Measurements from ENCODE around the gene SMIM8. TPM values are rescaled to one million over a fixed set of nuclear protein-coding genes. Genes with fewer than 3 reads are reported as not detected.

Gene SMIM8
- total RNA-seq, 6 experiments from 2014 or later: 2.8 to 5.9 (median 4.3) TPM

DNA sequence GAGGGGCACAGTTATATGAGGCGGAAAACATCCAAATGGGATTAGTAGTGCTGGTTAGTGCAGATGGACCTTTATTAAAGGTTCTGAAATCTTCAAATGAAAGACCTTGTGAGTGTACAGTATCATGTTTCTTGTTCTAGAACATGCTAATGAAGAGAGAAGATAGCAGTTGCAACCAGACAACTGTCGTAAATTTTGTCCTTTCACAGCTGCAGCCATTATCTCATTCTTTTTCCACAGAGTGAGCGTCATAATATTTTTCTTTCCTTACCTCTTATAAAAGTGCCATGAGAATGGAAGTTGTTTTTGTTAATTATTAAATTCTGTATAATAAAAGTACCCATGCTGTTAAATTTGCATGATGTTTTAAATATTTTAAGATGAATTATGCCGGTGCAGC lies 17.8 kb downstream of the SMIM8 start:
- no peaks in the 10 kb centered on the region for H3K36me3 ChIP-seq
- DNase-seq (no peak), ATAC-seq (no peak)
- TF ChIP-seq CTCF (IDR thresholded peaks at IDR 0.05) (no peak), POLR2A (IDR thresholded peaks at IDR 0.05) (no peak)
- no peak overlapping the region for H3K4me3 ChIP-seq
- H3K4me1 ChIP-seq: peaks cover 0 to 9% (median 0%) of the 10 kb centered on the region in 4 donors
- 90% methylated on average over 4 of the region's 4 CpGs for WGBS (ENCODE audit: insufficient coverage, low coverage, low lambda C conversion rate, missing lambda C conversion rate)
- no peaks in the 10 kb centered on the region for H3K27me3 ChIP-seq
- H3K27ac ChIP-seq: no peak overlapping the region
- H3K9me3 ChIP-seq: no peaks in the 10 kb centered on the region
- intact Hi-C loops (cut with DNase I): no loop called here

GRCh38 chr6:87341158-87341557 lies 18.8 kb downstream of the SMIM8 start:
- WGBS (ENCODE audit: insufficient coverage, low coverage, low lambda C conversion rate, missing lambda C conversion rate): 33% methylated on average over 2 of the region's 2 CpGs
- intact Hi-C loops (cut with DNase I): no loop called here
- H3K27ac ChIP-seq: no peak overlapping the region
- H3K36me3 ChIP-seq: no peaks in the 10 kb centered on the region
- TF ChIP-seq CTCF (IDR thresholded peaks at IDR 0.05) (no peak), POLR2A (IDR thresholded peaks at IDR 0.05) (no peak)
- H3K4me3 ChIP-seq: no peak overlapping the region
- H3K9me3 ChIP-seq: no peaks in the 10 kb centered on the region
- DNase-seq: no peak
- ATAC-seq: peak; percentile 27 to 70 (median 38)
- H3K4me1 ChIP-seq: peaks cover 0 to 9% (median 0%) of the 10 kb centered on the region in 4 donors
- H3K27me3 ChIP-seq: no peaks in the 10 kb centered on the region

DNA sequence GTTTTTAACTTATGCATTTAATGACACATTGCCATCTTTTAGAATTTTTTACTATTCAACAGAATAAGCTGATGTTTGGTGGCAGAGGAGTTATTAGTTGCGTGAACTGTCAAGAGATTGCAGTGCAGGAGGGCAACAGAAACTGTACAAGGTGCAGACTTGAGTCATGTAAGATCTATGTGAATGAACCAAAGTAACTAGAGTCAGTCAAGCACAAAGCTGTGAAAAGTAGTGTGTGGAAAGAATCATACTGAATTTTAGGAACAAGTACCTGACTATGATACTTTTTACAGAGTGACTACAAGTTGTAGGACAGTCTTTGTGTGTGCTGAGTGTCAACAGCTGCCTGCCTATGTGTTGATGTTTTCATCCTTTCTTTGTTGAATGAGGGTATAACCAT lies 19.5 kb downstream of the SMIM8 start:
- Histone ChIP-seq H3K27ac (no peak overlapping the region), H3K4me1 (peaks cover 0 to 9% (median 0%) of the 10 kb centered on the region in 4 donors), H3K9me3 (no peaks in the 10 kb centered on the region), H3K27me3 (no peaks in the 10 kb centered on the region), H3K4me3 (no peak overlapping the region), H3K36me3 (no peaks in the 10 kb centered on the region)
- WGBS (ENCODE audit: insufficient coverage, low coverage, low lambda C conversion rate, missing lambda C conversion rate): 92% methylated on average over 1 of the region's 1 CpG
- ATAC-seq (no peak), DNase-seq (no peak)
- no peak for TF ChIP-seq CTCF (IDR thresholded peaks at IDR 0.05)
- no peak for TF ChIP-seq POLR2A (IDR thresholded peaks at IDR 0.05)
- intact Hi-C loops (cut with DNase I): no loop called here

DNA sequence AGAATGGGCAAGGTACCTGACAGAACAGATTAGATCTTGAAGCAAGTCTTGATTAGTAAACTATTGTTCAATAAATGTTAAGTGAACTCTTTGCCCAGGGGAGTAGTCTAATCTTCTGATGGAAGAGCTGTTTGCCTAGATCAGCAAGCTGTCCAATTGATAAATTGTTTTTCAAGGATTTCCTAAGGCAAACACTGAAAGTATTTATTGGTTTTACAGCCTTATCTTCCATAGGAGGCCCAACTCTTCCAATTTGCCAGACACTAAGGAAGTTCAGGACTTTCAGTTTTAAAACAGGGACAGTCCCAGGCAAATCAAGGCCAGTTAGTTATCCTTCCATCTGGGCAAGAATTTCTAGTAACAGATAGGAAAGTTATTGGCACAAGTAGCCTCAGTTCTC lies 20.4 kb downstream of the SMIM8 start:
- Histone ChIP-seq H3K27me3 (no peaks in the 10 kb centered on the region), H3K9me3 (no peaks in the 10 kb centered on the region), H3K4me3 (no peak overlapping the region), H3K36me3 (no peaks in the 10 kb centered on the region), H3K27ac (no peak overlapping the region), H3K4me1 (peaks cover 0 to 9% (median 0%) of the 10 kb centered on the region in 4 donors)
- intact Hi-C loops (cut with DNase I): no loop called here
- TF ChIP-seq CTCF (IDR thresholded peaks at IDR 0.05) (no peak), POLR2A (IDR thresholded peaks at IDR 0.05) (no peak)
- DNase-seq (no peak), ATAC-seq (peak in 1 of 4 donors; percentile 13)

DNA sequence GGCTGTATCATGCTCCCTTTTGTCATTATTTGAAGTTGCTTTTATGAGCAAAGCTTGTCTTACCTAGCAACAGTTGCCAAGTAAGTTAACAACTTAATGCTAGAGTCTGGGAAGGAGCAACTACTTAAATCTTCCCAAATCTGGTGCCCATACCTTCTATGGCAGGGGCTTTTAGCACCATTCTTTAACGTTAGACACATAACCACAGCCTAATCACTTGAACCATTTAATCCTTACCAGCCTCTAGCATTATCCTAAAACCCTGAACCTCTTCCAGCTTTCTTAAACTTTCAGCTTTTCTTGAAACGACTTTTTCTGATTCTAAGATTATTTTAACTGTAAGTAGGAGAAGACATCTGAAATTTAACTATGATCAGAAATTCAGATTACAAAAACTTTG lies 22.3 kb downstream of the SMIM8 start, which contains the start of gene C6orf163:
Gene C6orf163 (plus strand): TSS at position 83 of the 400 bp plus-strand sequence. CDS start 287 bp downstream, at position 370.
- intact Hi-C loops (cut with DNase I): no loop called here
- H3K4me3 ChIP-seq: no peak within 1 kb of the TSS
- H3K27me3 ChIP-seq: no peaks in the 10 kb centered on the region
- peaks cover 0 to 9% (median 0%) of the 10 kb centered on the region in 4 donors for H3K4me1 ChIP-seq
- DNase-seq (no peak), ATAC-seq (no peak)
- H3K36me3 ChIP-seq: no peaks in the 10 kb centered on the region
- H3K27ac ChIP-seq: no peak within 1 kb of the TSS
- TF ChIP-seq CTCF (IDR thresholded peaks at IDR 0.05): no peak
- no peak for TF ChIP-seq POLR2A (IDR thresholded peaks at IDR 0.05)
- H3K9me3 ChIP-seq: no peaks in the 10 kb centered on the region
- WGBS (ENCODE audit: insufficient coverage, low coverage, low lambda C conversion rate, missing lambda C conversion rate): 76% methylated on average over 2 of the region's 2 CpGs
